GM18507 (cell line): Measurements from ENCODE around the gene PLEKHN1.
A peak's percentile ranks its signal among the peaks of the same experiment; 100 is the strongest.
"Not testable (repeated sequence)": the region's sequence is repeated elsewhere in the genome, so short reads cannot be mapped to it uniquely, and the experiment has no call there.

Experiments used
- DNase-seq: peaks from one replicate; pipeline ENCODE4 v3.0.0; 2011; ENCODE audit warnings: low read depth; ENCODE audit not compliant: insufficient read length; ENCODE audit errors: extremely low spot score
- FAIRE-seq: peaks from 2 replicates; lab custom pipeline; 2011; peaks lifted over from hg19 to GRCh38; lab: Jason Lieb, UNC

The PLEKHN1 gene

GRCh38 chr1:999725-1000356, 33.6 kb downstream of the PLEKHN1 start, which contains the start of gene HES4:
HES4 (minus strand) TSS chr1:1000097; CDS start chr1:999973, 124 bp downstream.
- no peak for DNase-seq
- peak; percentile 69 for FAIRE-seq

DNA sequence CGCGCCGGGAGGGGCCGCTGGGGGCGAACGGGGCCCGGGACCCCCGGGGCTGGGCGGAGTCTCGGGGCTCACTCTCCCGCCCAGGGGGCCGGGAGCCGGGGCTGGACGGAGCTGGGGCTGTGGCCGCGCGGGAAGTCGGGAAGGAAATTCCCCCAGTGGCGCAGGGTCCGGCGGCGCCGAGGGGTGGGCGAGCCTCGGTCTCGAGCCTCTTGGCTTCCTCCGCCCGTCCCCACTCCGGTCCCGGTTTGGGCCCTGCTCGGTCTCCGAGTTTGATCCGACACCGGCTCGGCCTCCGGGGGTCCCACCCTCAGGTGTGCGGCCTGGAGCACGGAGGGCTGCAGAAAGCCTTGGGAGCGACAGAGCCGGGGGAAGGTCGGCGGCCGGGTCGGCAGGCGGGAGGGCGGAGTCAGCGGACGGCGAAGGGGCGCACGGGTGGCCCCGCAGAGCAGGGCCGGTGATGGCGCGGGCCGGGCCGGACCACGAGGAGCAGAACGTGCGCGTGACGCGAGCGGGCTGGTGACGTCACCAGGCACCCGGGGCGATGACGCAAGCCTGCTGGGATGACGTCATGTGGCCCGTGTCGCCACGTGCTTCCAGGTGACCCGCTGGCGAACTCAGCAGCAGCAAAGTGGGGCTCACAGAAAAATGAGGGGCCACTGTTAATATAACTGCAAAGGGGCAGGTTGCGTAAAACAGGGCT, 34.2 kb downstream of the PLEKHN1 start:
- FAIRE-seq: peak; percentile 42
- DNase-seq: no peak

- DNase-seq (no peak), FAIRE-seq (no peak)
These were observed 34.9 kb downstream of the PLEKHN1 start for GRCh38 chr1:1001057-1001783.

- FAIRE-seq (no peak), DNase-seq (no peak)
These were observed 37.5 kb downstream of the PLEKHN1 start for GRCh38 chr1:1003618-1004419.

DNA sequence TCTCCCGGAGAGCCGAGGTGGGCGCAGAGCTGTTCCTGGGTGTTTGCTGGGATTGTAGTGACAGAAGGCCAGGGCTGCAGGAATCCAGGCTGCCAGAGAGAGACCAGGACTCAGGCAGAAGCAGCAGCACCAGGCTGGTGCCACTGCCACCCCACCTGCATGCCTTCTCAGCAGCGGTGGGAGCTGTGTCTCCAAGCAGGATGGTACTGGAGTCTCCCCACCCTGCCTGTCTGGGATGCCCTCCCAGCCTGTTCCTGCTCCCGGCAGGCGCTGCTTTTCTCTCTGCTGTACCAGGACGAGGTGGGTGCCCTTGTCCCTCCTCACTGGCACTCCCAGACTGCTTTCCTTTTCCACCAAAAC, 38.1 kb downstream of the PLEKHN1 start:
- DNase-seq (no peak), FAIRE-seq (no peak)

- FAIRE-seq (peak; percentile 9), DNase-seq (no peak)
These were observed 38.8 kb downstream of the PLEKHN1 start for GRCh38 chr1:1004780-1005697.

GRCh38 chr1:1005774-1006304, 39.6 kb downstream of the PLEKHN1 start:
- FAIRE-seq (no peak), DNase-seq (no peak)

DNA sequence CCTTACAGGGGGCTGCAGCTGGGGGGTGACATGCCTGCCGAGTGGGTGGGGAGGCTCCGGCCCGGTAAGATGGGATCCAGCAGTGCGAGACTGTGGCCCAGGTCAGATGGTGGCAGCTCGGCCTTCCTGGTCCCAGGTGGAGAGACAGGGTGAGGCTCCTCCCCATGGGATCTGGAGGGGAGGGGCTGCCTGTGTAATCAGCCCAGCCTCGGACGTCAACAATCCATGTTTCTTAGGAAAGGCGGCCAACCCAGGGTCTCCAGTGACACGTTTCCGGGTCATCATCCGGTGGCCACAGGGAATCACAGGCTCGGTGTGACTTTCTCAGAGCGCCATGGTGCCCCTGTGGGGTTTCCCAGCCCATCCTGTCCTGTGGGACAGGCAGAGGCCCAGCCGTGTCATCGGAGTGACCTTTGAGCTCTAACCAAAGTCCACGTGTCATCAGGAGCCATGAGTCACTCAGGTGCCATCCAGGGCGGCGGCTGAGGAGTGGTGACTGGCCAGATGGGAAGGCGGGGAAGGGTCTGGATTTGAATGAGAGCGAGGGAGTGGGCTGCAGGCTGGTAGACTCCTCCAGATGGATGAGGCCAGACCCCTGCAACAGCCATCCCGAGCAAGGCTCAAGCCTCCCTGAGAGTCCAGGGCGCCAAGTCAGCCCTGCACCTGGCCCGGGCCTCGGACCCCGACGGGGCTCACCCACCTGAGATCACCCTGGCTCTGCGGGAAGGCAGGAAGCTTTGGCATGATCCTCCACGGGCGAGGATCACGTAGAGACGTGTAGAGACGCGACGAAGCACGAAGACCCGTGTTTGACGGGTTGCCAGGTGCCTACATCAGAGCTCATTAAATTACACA, 40.2 kb downstream of the PLEKHN1 start:
- FAIRE-seq (no peak), DNase-seq (no peak)

DNA sequence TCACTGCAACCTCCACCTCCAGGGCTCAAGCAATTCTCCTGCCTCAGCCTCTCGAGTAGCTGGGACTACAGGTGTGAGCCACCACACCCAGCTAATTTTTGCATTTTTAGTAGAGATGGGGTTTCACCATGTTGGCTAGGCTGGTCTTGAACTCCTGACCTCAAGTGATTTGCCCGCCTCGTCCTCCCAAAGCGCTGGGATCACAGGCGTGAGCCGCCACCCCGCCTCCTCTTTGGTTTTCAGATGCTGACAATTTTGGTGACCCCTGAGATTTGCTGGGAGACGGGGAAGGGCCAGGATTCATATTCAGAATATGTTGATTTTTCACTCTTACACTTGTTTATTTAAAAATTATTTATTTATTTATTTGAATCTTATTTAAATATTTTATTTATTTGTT, 43.8 kb downstream of the PLEKHN1 start:
- not testable (repeated sequence) for DNase-seq, FAIRE-seq

- no peak for DNase-seq
- no peak for FAIRE-seq
These were observed 45.2 kb downstream of the PLEKHN1 start for GRCh38 chr1:1011396-1011949.

- FAIRE-seq, DNase-seq: not testable (repeated sequence)
These were observed 46.4 kb downstream of the PLEKHN1 start for GRCh38 chr1:1012736-1013104.

GRCh38 chr1:1013105-1013921, 47.0 kb downstream of the PLEKHN1 start, which contains the start of gene ISG15:
ISG15 (plus strand) TSS chr1:1013497; CDS start chr1:1013574, 77 bp downstream.
- DNase-seq: no peak
- peak; percentile 93 for FAIRE-seq

DNA sequence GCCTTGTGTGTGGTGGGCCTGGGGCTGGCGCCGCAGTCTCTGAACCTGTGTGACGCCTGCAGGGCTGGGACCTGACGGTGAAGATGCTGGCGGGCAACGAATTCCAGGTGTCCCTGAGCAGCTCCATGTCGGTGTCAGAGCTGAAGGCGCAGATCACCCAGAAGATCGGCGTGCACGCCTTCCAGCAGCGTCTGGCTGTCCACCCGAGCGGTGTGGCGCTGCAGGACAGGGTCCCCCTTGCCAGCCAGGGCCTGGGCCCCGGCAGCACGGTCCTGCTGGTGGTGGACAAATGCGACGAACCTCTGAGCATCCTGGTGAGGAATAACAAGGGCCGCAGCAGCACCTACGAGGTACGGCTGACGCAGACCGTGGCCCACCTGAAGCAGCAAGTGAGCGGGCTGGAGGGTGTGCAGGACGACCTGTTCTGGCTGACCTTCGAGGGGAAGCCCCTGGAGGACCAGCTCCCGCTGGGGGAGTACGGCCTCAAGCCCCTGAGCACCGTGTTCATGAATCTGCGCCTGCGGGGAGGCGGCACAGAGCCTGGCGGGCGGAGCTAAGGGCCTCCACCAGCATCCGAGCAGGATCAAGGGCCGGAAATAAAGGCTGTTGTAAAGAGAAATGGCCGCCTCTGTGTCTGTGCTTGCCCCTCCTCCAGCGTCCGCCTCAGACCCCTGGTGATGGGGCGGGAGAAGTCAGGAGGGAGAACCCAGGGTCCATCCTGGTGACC, 47.8 kb downstream of the PLEKHN1 start:
- FAIRE-seq (peak; percentile 33), DNase-seq (no peak)

DNA sequence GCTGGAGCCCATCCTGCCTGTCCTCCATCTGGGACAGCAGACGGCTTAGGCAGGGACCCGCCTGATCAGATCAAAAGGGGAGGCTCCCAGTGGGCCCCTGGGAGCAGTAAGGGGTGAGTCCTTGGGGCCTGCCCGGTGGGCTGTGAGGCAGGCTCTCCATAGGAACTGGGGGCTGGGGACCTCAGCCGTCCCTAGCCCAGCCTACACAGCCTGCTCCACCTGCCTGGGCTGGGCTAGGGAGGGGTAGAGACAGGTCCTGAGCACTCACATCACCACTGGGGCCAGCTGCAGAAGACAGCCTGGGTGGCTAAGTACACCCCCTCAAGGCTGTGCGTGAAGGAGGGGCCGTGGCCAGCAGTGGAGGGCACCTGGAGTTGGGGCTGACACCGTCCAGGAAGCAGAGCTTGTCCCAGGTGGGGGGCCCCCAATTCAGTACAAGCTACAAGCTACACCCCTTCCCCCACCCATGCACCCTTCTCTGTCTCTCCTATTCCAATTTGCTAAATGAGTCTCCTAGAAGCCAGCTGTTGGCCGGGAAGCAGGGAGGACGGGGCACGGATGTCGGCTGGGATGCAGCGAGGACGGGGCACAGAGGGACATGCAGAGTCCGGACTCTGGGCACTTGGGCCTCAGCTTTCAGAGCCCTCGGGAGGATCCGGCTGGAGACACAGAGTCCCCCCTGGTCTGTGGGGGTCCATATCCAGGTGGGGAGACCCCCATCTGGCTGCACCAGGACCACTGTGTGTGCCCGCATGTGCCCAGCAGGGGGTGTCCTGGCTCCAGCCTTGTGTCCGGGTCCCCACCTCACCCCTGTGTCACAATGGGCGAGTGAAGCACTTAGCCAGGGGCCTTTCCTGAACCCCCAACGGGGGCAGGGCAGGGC, 48.8 kb downstream of the PLEKHN1 start:
- DNase-seq (no peak), FAIRE-seq (no peak)
